CMK (cell line): Measurements from ENCODE around the gene LRP1.

ENCODE experiments used
- DNase-seq: peaks from one replicate; pipeline ENCODE4 v3.0.0-alpha.2; 2010; ENCODE audit warnings: low read depth

LRP1 gene

DNA sequence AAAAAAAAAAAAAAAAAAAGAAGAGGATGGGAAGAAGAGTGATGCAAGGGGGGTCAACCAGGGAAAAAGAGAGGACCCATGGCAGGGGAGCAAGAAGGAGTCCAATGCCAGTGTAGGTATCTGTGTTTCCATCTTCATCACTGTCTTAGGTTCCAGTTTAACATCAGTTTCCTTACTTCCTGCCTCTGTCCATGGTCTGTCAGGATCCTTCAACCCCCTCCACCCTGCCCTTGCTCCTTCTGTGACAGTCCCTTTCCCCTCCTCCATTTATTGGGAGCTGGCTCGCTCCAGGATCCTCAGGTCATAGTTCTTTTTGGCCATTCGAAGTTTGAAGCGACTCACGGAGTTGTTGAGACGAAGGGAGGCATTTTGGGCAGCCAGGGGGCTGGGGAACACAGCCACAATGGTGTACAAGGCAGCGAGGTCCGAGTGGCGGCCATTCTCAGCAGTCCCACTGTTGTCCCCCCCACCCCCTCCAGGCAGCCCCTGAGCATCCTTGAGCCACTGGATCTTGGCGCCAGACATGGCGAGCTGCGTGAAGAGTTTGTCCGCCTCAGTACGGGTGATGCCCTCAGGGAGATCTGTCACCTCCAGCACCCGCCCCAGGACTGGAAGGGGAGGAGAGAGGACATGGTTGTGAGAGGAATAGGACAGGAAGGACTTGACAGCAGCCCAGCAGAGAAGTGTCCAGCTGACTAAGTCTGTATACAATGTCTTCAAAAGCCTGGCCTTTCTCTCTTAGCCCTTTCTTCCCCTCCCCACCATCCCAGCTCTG is 126.4 kb downstream of the LRP1 start:
- DNase-seq = no peak

DNA sequence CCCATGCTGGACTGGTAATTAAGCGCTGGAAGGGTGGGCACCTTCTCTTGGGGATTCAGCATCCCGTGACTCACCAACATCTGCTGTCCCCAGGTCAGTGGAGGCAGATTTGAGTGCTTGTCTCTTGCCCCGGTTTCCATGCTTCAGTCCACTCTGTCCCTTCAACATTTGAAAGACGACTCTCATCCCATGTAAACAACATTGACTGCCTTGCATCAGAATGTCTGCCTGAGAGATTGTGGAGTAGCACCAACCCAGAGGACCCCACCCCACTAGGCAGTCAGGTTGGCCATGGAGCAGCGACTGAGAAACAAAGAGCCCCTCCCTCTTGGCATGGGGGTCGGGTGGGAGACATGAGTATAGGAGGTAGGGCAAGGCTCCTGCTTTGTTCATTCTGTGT is 127.6 kb downstream of the LRP1 start:
- no peak for DNase-seq

- no peak for DNase-seq
Observed at GRCh38 chr12:57258977-57259970, 131.0 kb downstream of the LRP1 start.

GRCh38 chr12:57260366-57260765 is 132.1 kb downstream of the LRP1 start:
- no peak for DNase-seq

- DNase-seq = no peak
Observed at GRCh38 chr12:57261428-57261865, 133.2 kb downstream of the LRP1 start.

- no peak for DNase-seq
Observed at GRCh38 chr12:57262126-57262822, 134.0 kb downstream of the LRP1 start.
